ENCODE data around the gene PHTF1. TPM values are rescaled to one million over a fixed set of nuclear protein-coding genes. Genes with fewer than 3 reads are reported as not detected.

Gene PHTF1
- total RNA-seq, 3 donors from 2014 or later: 9.1 to 10.9 (median 9.9) TPM

- no peaks in the 10 kb centered on the region for H3K27me3 Mint-ChIP-seq (ENCODE audit: low read depth)
- H3K36me3 Mint-ChIP-seq (ENCODE audit: insufficient read depth): peaks cover 27% of the 10 kb centered on the region
- H3K4me1 Mint-ChIP-seq (ENCODE audit: low read depth): peaks cover 54% of the 10 kb centered on the region
- ATAC-seq: no peak
- no peak for DNase-seq
- no peaks in the 10 kb centered on the region for H3K9me3 Mint-ChIP-seq
- no peak overlapping the region for H3K4me3 Mint-ChIP-seq
Observed at GRCh38 chr1:113786069-113786468, 26.8 kb upstream of the PHTF1 start.

GRCh38 chr1:113784104-113784779, 25.0 kb upstream of the PHTF1 start:
- DNase-seq: no peak
- H3K4me1 Mint-ChIP-seq (ENCODE audit: low read depth): peaks cover 37% of the 10 kb centered on the region
- H3K27me3 Mint-ChIP-seq (ENCODE audit: low read depth): no peaks in the 10 kb centered on the region
- H3K36me3 Mint-ChIP-seq (ENCODE audit: insufficient read depth): peaks cover 16% of the 10 kb centered on the region
- H3K9me3 Mint-ChIP-seq: no peaks in the 10 kb centered on the region
- ATAC-seq: peak; percentile 67 to 74
- H3K4me3 Mint-ChIP-seq: peak overlapping the region; percentile 69

GRCh38 chr1:113783254-113784103, 24.2 kb upstream of the PHTF1 start:
- Mint-ChIP-seq H3K4me1 (ENCODE audit: low read depth) (peaks cover 38% of the 10 kb centered on the region), H3K9me3 (no peaks in the 10 kb centered on the region), H3K27me3 (ENCODE audit: low read depth) (no peaks in the 10 kb centered on the region), H3K4me3 (peak overlapping the region; percentile 69), H3K36me3 (ENCODE audit: insufficient read depth) (peaks cover 18% of the 10 kb centered on the region)
- DNase-seq (peak; percentile 11), ATAC-seq (peak; percentile 65 to 69)

GRCh38 chr1:113782406-113782805, 23.1 kb upstream of the PHTF1 start:
- H3K36me3 Mint-ChIP-seq (ENCODE audit: insufficient read depth): peaks cover 17% of the 10 kb centered on the region
- no peak for ATAC-seq
- peaks cover 28% of the 10 kb centered on the region for H3K4me1 Mint-ChIP-seq (ENCODE audit: low read depth)
- H3K4me3 Mint-ChIP-seq: no peak overlapping the region
- H3K9me3 Mint-ChIP-seq: no peaks in the 10 kb centered on the region
- DNase-seq: no peak
- no peaks in the 10 kb centered on the region for H3K27me3 Mint-ChIP-seq (ENCODE audit: low read depth)

GRCh38 chr1:113780374-113781146, 21.3 kb upstream of the PHTF1 start:
- peak; percentile 16 to 19 for ATAC-seq
- H3K4me3 Mint-ChIP-seq: no peak overlapping the region
- H3K27me3 Mint-ChIP-seq (ENCODE audit: low read depth): no peaks in the 10 kb centered on the region
- DNase-seq: no peak
- no peaks in the 10 kb centered on the region for H3K9me3 Mint-ChIP-seq
- peaks cover 11% of the 10 kb centered on the region for H3K4me1 Mint-ChIP-seq (ENCODE audit: low read depth)
- H3K36me3 Mint-ChIP-seq (ENCODE audit: insufficient read depth): peaks cover 14% of the 10 kb centered on the region

GRCh38 chr1:113779542-113779941, 20.3 kb upstream of the PHTF1 start:
- Mint-ChIP-seq H3K4me3 (no peak overlapping the region), H3K4me1 (ENCODE audit: low read depth) (peaks cover 7% of the 10 kb centered on the region), H3K27me3 (ENCODE audit: low read depth) (no peaks in the 10 kb centered on the region), H3K36me3 (ENCODE audit: insufficient read depth) (peaks cover 15% of the 10 kb centered on the region), H3K9me3 (no peaks in the 10 kb centered on the region)
- DNase-seq (no peak), ATAC-seq (no peak)

- no peaks in the 10 kb centered on the region for H3K9me3 Mint-ChIP-seq
- ATAC-seq (no peak), DNase-seq (no peak)
- H3K4me3 Mint-ChIP-seq: no peak overlapping the region
- no peaks in the 10 kb centered on the region for H3K27me3 Mint-ChIP-seq (ENCODE audit: low read depth)
- H3K4me1 Mint-ChIP-seq (ENCODE audit: low read depth): peaks cover 7% of the 10 kb centered on the region
- H3K36me3 Mint-ChIP-seq (ENCODE audit: insufficient read depth): peaks cover 20% of the 10 kb centered on the region
Observed at GRCh38 chr1:113777561-113777960, 18.3 kb upstream of the PHTF1 start.

GRCh38 chr1:113770031-113770430, 10.7 kb upstream of the PHTF1 start:
- Mint-ChIP-seq H3K36me3 (ENCODE audit: insufficient read depth) (peaks cover 41% of the 10 kb centered on the region), H3K4me3 (no peak overlapping the region), H3K27me3 (ENCODE audit: low read depth) (no peaks in the 10 kb centered on the region), H3K9me3 (no peaks in the 10 kb centered on the region), H3K4me1 (ENCODE audit: low read depth) (peaks cover 29% of the 10 kb centered on the region)
- no peak for ATAC-seq
- DNase-seq: no peak

- Mint-ChIP-seq H3K27me3 (ENCODE audit: low read depth) (no peaks in the 10 kb centered on the region), H3K36me3 (ENCODE audit: insufficient read depth) (peaks cover 41% of the 10 kb centered on the region), H3K4me1 (ENCODE audit: low read depth) (peaks cover 29% of the 10 kb centered on the region), H3K4me3 (no peak overlapping the region), H3K9me3 (no peaks in the 10 kb centered on the region)
- ATAC-seq (no peak), DNase-seq (no peak)
Observed at GRCh38 chr1:113769601-113769970, 10.3 kb upstream of the PHTF1 start.

GRCh38 chr1:113768916-113769600, 9.8 kb upstream of the PHTF1 start:
- no peak for DNase-seq
- no peak for ATAC-seq
- H3K4me1 Mint-ChIP-seq (ENCODE audit: low read depth): peaks cover 29% of the 10 kb centered on the region
- no peaks in the 10 kb centered on the region for H3K9me3 Mint-ChIP-seq
- peaks cover 42% of the 10 kb centered on the region for H3K36me3 Mint-ChIP-seq (ENCODE audit: insufficient read depth)
- H3K4me3 Mint-ChIP-seq: no peak overlapping the region
- H3K27me3 Mint-ChIP-seq (ENCODE audit: low read depth): no peaks in the 10 kb centered on the region

GRCh38 chr1:113765306-113766230, 6.3 kb upstream of the PHTF1 start:
- DNase-seq: no peak
- Mint-ChIP-seq H3K4me1 (ENCODE audit: low read depth) (peaks cover 23% of the 10 kb centered on the region), H3K27me3 (ENCODE audit: low read depth) (no peaks in the 10 kb centered on the region), H3K4me3 (no peak overlapping the region), H3K36me3 (ENCODE audit: insufficient read depth) (peaks cover 32% of the 10 kb centered on the region), H3K9me3 (no peaks in the 10 kb centered on the region)
- ATAC-seq: no peak

- H3K9me3 Mint-ChIP-seq: no peaks in the 10 kb centered on the region
- H3K27me3 Mint-ChIP-seq (ENCODE audit: low read depth): no peaks in the 10 kb centered on the region
- ATAC-seq: no peak
- H3K4me3 Mint-ChIP-seq: no peak overlapping the region
- no peak for DNase-seq
- H3K36me3 Mint-ChIP-seq (ENCODE audit: insufficient read depth): peaks cover 26% of the 10 kb centered on the region
- H3K4me1 Mint-ChIP-seq (ENCODE audit: low read depth): peaks cover 12% of the 10 kb centered on the region
Observed at GRCh38 chr1:113763661-113764060, 4.4 kb upstream of the PHTF1 start.

GRCh38 chr1:113761937-113762336, 2.7 kb upstream of the PHTF1 start:
- Mint-ChIP-seq H3K4me1 (ENCODE audit: low read depth) (peaks cover 16% of the 10 kb centered on the region), H3K9me3 (no peaks in the 10 kb centered on the region), H3K36me3 (ENCODE audit: insufficient read depth) (peaks cover 15% of the 10 kb centered on the region), H3K27me3 (ENCODE audit: low read depth) (no peaks in the 10 kb centered on the region), H3K4me3 (no peak overlapping the region)
- ATAC-seq (no peak), DNase-seq (no peak)

Measured in activated T-cell treated with anti-CD3 and anti-CD28 coated beads, Interleukin-2, amount 50 U/mL, for 4 hours (primary cell).